T47D (cell line): ENCODE measurements around the gene MYO5A.

Experiments used
- DNase-seq, 2 experiments: peaks; one replicate each; pipeline versions ENCODE4 v3.0.0 to v3.0.0-alpha.2; 2011 to 2012; ENCODE audit warnings: low read depth in 1 of 2, low spot score in 1 of 2
- JUND ChIP-seq: IDR thresholded peaks from 2 replicates; pipeline ENCODE4 v1.6.1; 2012; ENCODE audit warnings: low read depth
- in situ Hi-C: cut with HindIII; loops from 2 replicates; pipeline ENCODE4 v1.10.0; 2016; ENCODE audit warnings: low sequenced_read_pairs, low pct_unique_long_range_greater_than_20kb

MYO5A gene

GRCh38 chr15:52282418-52282817 is 246.3 kb downstream of the MYO5A start:
- in situ Hi-C loops: no loop called here
- DNase-seq: no peak

DNA sequence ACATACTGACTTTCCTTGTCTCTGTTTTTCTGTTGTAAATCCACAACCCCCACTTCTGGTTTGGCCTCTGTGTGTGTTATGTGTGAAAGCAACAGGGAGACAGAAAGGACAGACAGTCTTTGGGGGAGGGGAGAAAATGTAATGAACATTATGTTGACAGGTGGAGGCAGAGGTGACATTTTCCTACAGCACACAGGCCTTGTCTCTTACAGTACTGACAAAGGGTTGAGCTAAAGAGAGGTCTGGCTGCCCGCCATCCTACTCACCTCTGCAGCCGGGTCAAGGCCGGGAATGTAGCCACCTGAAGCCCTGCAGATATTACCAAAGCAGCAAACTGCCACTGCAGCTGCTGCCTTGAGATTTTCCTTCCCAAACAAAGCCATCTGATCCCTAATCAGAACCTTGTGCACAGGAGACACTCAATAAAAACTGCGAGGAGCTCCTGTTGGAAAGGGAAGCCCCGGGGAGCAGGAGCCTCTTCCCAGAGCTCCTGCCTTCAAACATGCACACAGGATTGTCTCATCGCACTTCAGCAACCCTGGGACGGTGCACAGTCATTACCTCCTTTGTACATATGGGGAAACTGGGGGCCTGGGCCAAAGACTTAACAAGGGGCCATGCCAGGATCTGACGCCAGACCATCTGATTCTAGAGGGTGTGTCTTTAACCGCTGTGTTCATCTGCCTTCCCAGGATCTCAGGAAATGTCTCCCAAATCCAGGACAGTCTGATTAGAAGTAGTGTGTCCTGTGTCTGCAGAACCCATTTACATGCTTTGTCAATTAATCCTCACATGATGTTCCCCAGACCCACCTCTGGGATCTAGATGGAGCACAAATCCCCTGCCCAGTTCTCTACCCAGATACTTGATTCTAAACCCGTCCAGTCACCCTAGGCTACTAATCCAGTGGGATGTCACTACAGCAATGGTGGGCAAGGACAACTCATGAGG is 247.3 kb downstream of the MYO5A start:
- peak in 1 of 2 experiments; percentile 85 for DNase-seq
- in situ Hi-C loops: no loop called here
- TF ChIP-seq JUND: no peak

More at GRCh38 chr15:52282418-52282817, 246.3 kb downstream of the MYO5A start:
- TF ChIP-seq JUND: no peak

GRCh38 chr15:52280326-52281084 is 248.2 kb downstream of the MYO5A start:
- no peak for TF ChIP-seq JUND
- no peak for DNase-seq
- in situ Hi-C loops: no loop called here

GRCh38 chr15:52278636-52279367 is 249.9 kb downstream of the MYO5A start:
- no peak for TF ChIP-seq JUND
- in situ Hi-C loops: no loop called here
- no peak for DNase-seq

DNA sequence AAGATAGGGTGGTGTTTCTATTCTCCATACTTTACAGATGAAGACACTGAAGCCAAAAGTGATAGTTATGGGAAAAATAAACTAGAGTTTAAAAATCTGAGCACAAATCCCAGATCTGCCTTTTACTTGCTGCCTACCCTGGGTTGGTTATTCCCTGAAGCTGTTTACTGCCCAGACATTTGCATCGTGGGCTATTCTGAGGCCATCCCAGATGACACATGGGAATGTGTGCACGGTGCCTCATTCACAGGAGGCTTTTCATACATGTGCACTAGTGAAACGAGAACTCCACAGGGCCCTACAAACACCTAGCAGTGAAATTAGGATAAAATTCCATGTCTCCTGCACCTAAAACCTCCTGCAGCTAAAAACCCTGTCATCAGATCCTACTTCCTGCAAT is 250.5 kb downstream of the MYO5A start:
- no peak for DNase-seq
- no peak for TF ChIP-seq JUND
- in situ Hi-C loops: no loop called here

GRCh38 chr15:52277575-52277974 is 251.1 kb downstream of the MYO5A start:
- in situ Hi-C loops: no loop called here
- DNase-seq: no peak
- TF ChIP-seq JUND: no peak

GRCh38 chr15:52276256-52276770 is 252.4 kb downstream of the MYO5A start:
- no peak for DNase-seq
- in situ Hi-C loops: no loop called here
- TF ChIP-seq JUND: no peak

- DNase-seq: no peak
- TF ChIP-seq JUND: no peak
- in situ Hi-C loops: no loop called here
These were observed 265.0 kb downstream of the MYO5A start for GRCh38 chr15:52263563-52264282.

DNA sequence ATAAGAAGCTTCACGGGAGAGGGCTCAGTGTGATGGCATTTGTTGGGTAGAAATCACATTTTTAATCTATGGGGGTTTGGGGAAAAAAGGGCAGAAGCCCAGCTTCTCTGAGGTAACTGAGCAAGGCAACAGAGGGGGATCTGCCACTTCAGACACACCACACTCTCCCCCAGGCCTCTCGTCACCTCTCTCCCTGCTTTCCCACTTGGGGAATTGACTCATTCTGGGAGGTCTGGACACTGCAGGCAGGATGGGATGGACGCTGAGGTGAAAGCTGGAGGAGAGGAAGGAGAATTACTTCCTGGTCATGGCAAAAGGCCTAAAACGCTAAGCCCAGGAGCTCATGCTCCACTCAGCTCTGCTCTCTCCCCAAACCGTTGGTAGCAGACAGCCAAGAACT is 266.3 kb downstream of the MYO5A start:
- TF ChIP-seq JUND: no peak
- in situ Hi-C loops: no loop called here
- no peak for DNase-seq

GRCh38 chr15:52261498-52262242 is 267.0 kb downstream of the MYO5A start:
- TF ChIP-seq JUND: no peak
- no peak for DNase-seq
- in situ Hi-C loops: no loop called here

GRCh38 chr15:52261026-52261425 is 267.7 kb downstream of the MYO5A start:
- in situ Hi-C loops: no loop called here
- DNase-seq: no peak
- no peak for TF ChIP-seq JUND
